Type B pancreatic cell (in vitro differentiated cells): ENCODE measurements around the gene UBE2C. TPM values are rescaled to one million over a fixed set of nuclear protein-coding genes. Genes with fewer than 3 reads are reported as not detected.

Source experiments
- DNase-seq: peaks from one replicate; pipeline ENCODE4 v3.0.0; 2021; ENCODE audit warnings: mixed read lengths; ENCODE audit not compliant: unreplicated experiment; ENCODE audit errors: extremely low spot score
- H3K27ac Mint-ChIP-seq: 2 replicates; pipeline ENCODE4 v1.8.0; 2021; ENCODE audit warnings: mild to moderate bottlenecking, mixed read lengths
- H3K27me3 Mint-ChIP-seq: 2 replicates; pipeline ENCODE4 v1.8.0; 2021; ENCODE audit warnings: mixed read lengths
- H3K36me3 Mint-ChIP-seq: 2 replicates; pipeline ENCODE4 v1.8.0; 2021; ENCODE audit warnings: mixed read lengths
- H3K4me1 Mint-ChIP-seq: one replicate; pipeline ENCODE4 v1.8.0; 2021; ENCODE audit warnings: mixed read lengths; ENCODE audit not compliant: unreplicated experiment
- H3K4me3 Mint-ChIP-seq: 2 replicates; pipeline ENCODE4 v1.8.0; 2021; ENCODE audit warnings: mild to moderate bottlenecking, mixed read lengths
- H3K9me3 Mint-ChIP-seq: 2 replicates; pipeline ENCODE4 v1.8.0; 2021; ENCODE audit warnings: mixed read lengths
- CTCF ChIP-seq: fragments of 200-600 bp; sonication (generic); conservative IDR thresholded peaks from 2 replicates; pipeline ENCODE4 v1.5.0; 2021; ENCODE audit warnings: antibody characterized with exemption, mild to moderate bottlenecking
- total RNA-seq: library from RNA; stranded (reverse); gene quantifications from 2 replicates; pipeline ENCODE4 v1.2.1, GENCODE V29; 2021; ENCODE audit warnings: low replicate concordance

UBE2C gene
- total RNA-seq, 1 donor from 2014 or later = 136 TPM

GRCh38 chr20:45816951-45817350 is 4.5 kb downstream of the UBE2C start:
- TF ChIP-seq CTCF = no peak
- H3K36me3 Mint-ChIP-seq = peaks cover 7% of the 10 kb centered on the region
- H3K4me1 Mint-ChIP-seq = peaks cover 19% of the 10 kb centered on the region
- no peak overlapping the region for H3K27ac Mint-ChIP-seq
- H3K4me3 Mint-ChIP-seq = no peak overlapping the region
- no peak for DNase-seq
- H3K9me3 Mint-ChIP-seq = no peaks in the 10 kb centered on the region
- H3K27me3 Mint-ChIP-seq = peaks cover 5% of the 10 kb centered on the region

DNA sequence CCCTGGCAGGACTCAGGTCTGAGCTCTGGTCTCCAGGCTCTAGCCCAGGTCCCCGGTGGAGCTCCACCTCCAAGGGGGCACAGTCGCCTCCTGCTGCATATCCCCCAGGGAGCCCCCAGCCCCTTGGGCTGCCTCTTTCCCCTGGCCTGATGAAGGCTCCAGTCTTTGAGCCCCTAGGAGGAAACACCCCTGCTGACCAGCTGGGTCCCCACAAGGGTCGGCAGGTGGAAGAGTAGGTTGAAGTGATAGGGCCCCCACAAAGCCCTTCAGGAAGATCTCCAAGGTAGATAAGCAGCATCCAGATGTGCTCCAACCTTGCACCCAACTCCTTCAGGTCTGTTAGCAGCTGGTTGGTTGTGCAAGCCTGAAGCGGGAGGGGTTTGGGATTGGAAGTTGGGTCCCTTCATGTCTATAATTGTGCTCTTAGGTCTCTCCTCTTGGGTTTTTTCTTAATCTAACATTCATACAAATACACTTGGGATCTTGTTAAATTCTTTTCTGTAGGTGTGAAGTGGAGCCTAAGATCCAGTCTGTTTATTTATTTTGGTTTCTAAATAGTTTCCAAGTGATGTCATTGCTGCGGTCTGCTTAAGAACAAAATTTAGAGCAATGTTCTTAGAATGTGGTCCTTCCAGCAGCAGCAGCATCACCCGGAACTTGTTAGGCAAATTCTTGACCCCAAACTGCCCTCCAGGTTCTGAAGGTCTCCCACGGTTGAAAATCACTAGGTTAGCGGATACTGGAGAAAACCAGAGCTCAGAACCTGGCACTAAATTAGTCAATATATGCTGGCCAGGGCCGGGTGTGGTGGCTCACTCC is 5.1 kb downstream of the UBE2C start:
- no peaks in the 10 kb centered on the region for H3K9me3 Mint-ChIP-seq
- DNase-seq = no peak
- TF ChIP-seq CTCF = no peak
- peaks cover 4% of the 10 kb centered on the region for H3K36me3 Mint-ChIP-seq
- peaks cover 10% of the 10 kb centered on the region for H3K27me3 Mint-ChIP-seq
- peaks cover 16% of the 10 kb centered on the region for H3K4me1 Mint-ChIP-seq
- no peak overlapping the region for H3K4me3 Mint-ChIP-seq
- peak overlapping the region; percentile 73 for H3K27ac Mint-ChIP-seq

GRCh38 chr20:45818239-45818638 is 5.8 kb downstream of the UBE2C start:
- Mint-ChIP-seq H3K4me3 (no peak overlapping the region), H3K4me1 (peaks cover 11% of the 10 kb centered on the region), H3K27me3 (peaks cover 10% of the 10 kb centered on the region), H3K36me3 (peaks cover 4% of the 10 kb centered on the region), H3K9me3 (no peaks in the 10 kb centered on the region), H3K27ac (no peak overlapping the region)
- no peak for TF ChIP-seq CTCF
- DNase-seq = no peak

DNA sequence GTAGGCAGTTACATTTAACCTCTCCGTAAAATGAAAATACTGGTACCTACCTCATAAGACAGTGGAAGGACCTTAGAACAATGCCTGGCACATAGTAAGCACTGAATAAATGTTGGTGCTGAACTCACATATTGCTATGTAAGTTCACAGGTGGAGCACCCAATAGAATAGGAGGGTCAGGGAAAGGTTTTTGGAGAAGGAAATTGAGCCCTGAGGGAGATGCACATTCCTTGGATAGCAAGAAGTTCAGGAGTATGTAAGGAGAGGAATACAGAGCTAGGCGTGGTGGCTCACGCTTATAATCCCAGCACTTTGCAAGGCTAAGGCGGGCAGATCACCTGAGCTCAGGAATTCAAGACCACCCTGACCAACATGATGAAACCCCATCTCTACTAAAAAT is 7.0 kb downstream of the UBE2C start:
- H3K36me3 Mint-ChIP-seq = peaks cover 4% of the 10 kb centered on the region
- DNase-seq = no peak
- H3K4me3 Mint-ChIP-seq = no peak overlapping the region
- TF ChIP-seq CTCF = no peak
- peak overlapping the region; percentile 4 for H3K27ac Mint-ChIP-seq
- H3K4me1 Mint-ChIP-seq = peaks cover 16% of the 10 kb centered on the region
- H3K9me3 Mint-ChIP-seq = no peaks in the 10 kb centered on the region
- peaks cover 20% of the 10 kb centered on the region for H3K27me3 Mint-ChIP-seq

- Mint-ChIP-seq H3K4me3 (no peak overlapping the region), H3K27ac (no peak overlapping the region), H3K36me3 (no peaks in the 10 kb centered on the region), H3K9me3 (no peaks in the 10 kb centered on the region), H3K4me1 (peaks cover 22% of the 10 kb centered on the region), H3K27me3 (peaks cover 24% of the 10 kb centered on the region)
- DNase-seq = no peak
- no peak for TF ChIP-seq CTCF
Observed at GRCh38 chr20:45821947-45822346, 9.5 kb downstream of the UBE2C start.
